Ishikawa (cell line): ENCODE results near the gene RITA1.

Source experiments
- CEBPB ChIP-seq: IDR thresholded peaks from 2 replicates; pipeline ENCODE4 v1.6.1; 2012
- CREB1 ChIP-seq: IDR thresholded peaks from 2 replicates; pipeline ENCODE4 v1.6.1; 2012; ENCODE audit warnings: low read depth
- EGR1 ChIP-seq: IDR thresholded peaks from 2 replicates; pipeline ENCODE4 v1.6.1; 2012
- EP300 ChIP-seq: IDR thresholded peaks from 2 replicates; pipeline ENCODE4 v1.6.1; 2012; ENCODE audit warnings: borderline replicate concordance
- FOXM1 ChIP-seq: IDR thresholded peaks from 2 replicates; pipeline ENCODE4 v1.6.1; 2012; ENCODE audit warnings: low read depth, borderline replicate concordance
- MAX ChIP-seq: IDR thresholded peaks from 2 replicates; pipeline ENCODE4 v1.6.1; 2012
- NFIC ChIP-seq: IDR thresholded peaks from 2 replicates; pipeline ENCODE4 v1.6.1; 2012
- RAD21 ChIP-seq: IDR thresholded peaks from 2 replicates; pipeline ENCODE4 v1.6.1; 2012; ENCODE audit warnings: low read depth
- TAF1 ChIP-seq: IDR thresholded peaks from 2 replicates; pipeline ENCODE4 v1.6.1; 2012; ENCODE audit warnings: low read depth, mild to moderate bottlenecking
- TCF12 ChIP-seq: IDR thresholded peaks from 2 replicates; pipeline ENCODE4 v1.6.1; 2012; ENCODE audit warnings: low read depth
- TEAD4 ChIP-seq: IDR thresholded peaks from 2 replicates; pipeline ENCODE4 v1.6.1; 2012
- YY1 ChIP-seq: IDR thresholded peaks from 2 replicates; pipeline ENCODE4 v1.6.1; 2012; ENCODE audit warnings: low read depth
- ZBTB7A ChIP-seq: IDR thresholded peaks from 2 replicates; pipeline ENCODE4 v1.6.1; 2012; ENCODE audit warnings: low read depth
- TF ChIP-seq, protein P1 (sequence below): IDR thresholded peaks from 2 replicates; pipeline ENCODE4 v1.6.1; 2012
- TF ChIP-seq, protein P2 (sequence below): IDR thresholded peaks from 2 replicates; pipeline ENCODE4 v1.6.1; 2012; ENCODE audit warnings: low read depth, mild to moderate bottlenecking

Gene RITA1

GRCh38 chr12:113154351-113154973 is 31.1 kb upstream of the RITA1 start:
- TF ChIP-seq EGR1 = no peak
- TF ChIP-seq CREB1 = no peak

GRCh38 chr12:113155060-113155459 is 30.5 kb upstream of the RITA1 start:
- no peak for TF ChIP-seq TEAD4
- no peak for TF ChIP-seq MAX
- TF ChIP-seq, protein P1, sequence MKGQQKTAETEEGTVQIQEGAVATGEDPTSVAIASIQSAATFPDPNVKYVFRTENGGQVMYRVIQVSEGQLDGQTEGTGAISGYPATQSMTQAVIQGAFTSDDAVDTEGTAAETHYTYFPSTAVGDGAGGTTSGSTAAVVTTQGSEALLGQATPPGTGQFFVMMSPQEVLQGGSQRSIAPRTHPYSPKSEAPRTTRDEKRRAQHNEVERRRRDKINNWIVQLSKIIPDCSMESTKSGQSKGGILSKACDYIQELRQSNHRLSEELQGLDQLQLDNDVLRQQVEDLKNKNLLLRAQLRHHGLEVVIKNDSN = no peak
- no peak for TF ChIP-seq YY1
- no peak for TF ChIP-seq NFIC
- TF ChIP-seq, protein P2, sequence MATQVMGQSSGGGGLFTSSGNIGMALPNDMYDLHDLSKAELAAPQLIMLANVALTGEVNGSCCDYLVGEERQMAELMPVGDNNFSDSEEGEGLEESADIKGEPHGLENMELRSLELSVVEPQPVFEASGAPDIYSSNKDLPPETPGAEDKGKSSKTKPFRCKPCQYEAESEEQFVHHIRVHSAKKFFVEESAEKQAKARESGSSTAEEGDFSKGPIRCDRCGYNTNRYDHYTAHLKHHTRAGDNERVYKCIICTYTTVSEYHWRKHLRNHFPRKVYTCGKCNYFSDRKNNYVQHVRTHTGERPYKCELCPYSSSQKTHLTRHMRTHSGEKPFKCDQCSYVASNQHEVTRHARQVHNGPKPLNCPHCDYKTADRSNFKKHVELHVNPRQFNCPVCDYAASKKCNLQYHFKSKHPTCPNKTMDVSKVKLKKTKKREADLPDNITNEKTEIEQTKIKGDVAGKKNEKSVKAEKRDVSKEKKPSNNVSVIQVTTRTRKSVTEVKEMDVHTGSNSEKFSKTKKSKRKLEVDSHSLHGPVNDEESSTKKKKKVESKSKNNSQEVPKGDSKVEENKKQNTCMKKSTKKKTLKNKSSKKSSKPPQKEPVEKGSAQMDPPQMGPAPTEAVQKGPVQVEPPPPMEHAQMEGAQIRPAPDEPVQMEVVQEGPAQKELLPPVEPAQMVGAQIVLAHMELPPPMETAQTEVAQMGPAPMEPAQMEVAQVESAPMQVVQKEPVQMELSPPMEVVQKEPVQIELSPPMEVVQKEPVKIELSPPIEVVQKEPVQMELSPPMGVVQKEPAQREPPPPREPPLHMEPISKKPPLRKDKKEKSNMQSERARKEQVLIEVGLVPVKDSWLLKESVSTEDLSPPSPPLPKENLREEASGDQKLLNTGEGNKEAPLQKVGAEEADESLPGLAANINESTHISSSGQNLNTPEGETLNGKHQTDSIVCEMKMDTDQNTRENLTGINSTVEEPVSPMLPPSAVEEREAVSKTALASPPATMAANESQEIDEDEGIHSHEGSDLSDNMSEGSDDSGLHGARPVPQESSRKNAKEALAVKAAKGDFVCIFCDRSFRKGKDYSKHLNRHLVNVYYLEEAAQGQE = no peak
- no peak for TF ChIP-seq FOXM1
- no peak for TF ChIP-seq TCF12
- no peak for TF ChIP-seq ZBTB7A
- TF ChIP-seq EGR1 = no peak
- no peak for TF ChIP-seq EP300
- TF ChIP-seq CEBPB = no peak

DNA sequence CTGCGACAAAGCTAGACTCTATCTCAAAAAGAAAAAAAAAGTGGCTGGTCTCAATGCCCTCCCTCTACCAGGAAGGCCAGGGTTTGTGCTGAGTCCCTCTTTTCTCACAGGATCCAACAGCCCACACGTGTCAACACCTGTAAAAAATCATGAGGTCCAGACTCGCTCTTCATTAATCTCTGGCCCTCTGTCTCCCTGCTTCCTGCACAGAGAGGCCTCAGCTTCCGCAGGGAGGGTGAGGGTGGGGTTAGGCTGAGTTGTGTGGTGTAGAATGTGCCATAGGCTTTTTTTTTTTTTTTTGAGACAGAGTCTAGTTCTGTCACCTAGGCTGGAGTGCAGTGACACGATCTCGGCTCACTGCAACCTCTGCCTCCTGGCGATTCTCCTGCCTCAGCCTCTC is 29.9 kb upstream of the RITA1 start:
- TF ChIP-seq, protein P1 = no peak
- TF ChIP-seq CEBPB (no peak), NFIC (no peak), FOXM1 (no peak), TCF12 (no peak), RAD21 (no peak), ZBTB7A (no peak), EGR1 (no peak), TEAD4 (no peak), CREB1 (no peak), YY1 (no peak), MAX (no peak), TAF1 (no peak), EP300 (no peak)
- TF ChIP-seq, protein P2 = no peak

- TF ChIP-seq EP300 = no peak
- TF ChIP-seq, protein P1 = no peak
- no peak for TF ChIP-seq FOXM1
- TF ChIP-seq, protein P2 = no peak
- no peak for TF ChIP-seq EGR1
- no peak for TF ChIP-seq TCF12
- no peak for TF ChIP-seq CREB1
- no peak for TF ChIP-seq YY1
- no peak for TF ChIP-seq MAX
- TF ChIP-seq ZBTB7A = no peak
- TF ChIP-seq NFIC = no peak
- TF ChIP-seq RAD21 = no peak
- no peak for TF ChIP-seq TEAD4
- no peak for TF ChIP-seq CEBPB
- no peak for TF ChIP-seq TAF1
Measured at GRCh38 chr12:113157218-113157859, 28.2 kb upstream of the RITA1 start.
